HG03571 (cell line): ENCODE data around the gene MYO18B.

ENCODE experiments used
- ATAC-seq: cut with Tn5 transposase; IDR thresholded peaks from one replicate; pipeline ENCODE4 v1.9.1; 2021; ENCODE audit not compliant: unreplicated experiment

MYO18B gene

DNA sequence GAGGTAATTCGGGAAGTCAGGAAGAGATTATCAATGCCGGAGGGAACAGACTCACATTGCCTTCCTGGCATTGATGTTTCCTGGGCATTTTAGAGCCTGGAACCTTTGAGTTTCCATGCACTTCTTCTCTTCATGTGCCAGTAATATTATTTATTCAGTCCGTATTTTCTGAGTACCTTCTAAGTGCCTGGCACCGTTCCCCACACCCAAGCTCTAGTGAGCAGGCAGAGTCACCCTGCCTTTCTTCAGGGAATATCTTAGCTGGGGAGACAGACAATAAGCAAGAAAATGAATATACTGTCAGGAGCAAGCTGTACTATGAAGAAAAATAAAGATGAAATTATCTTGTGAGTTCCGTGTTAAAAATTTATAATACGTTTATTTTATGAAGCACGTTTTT is 291.1 kb downstream of the MYO18B start:
- no peak for ATAC-seq

DNA sequence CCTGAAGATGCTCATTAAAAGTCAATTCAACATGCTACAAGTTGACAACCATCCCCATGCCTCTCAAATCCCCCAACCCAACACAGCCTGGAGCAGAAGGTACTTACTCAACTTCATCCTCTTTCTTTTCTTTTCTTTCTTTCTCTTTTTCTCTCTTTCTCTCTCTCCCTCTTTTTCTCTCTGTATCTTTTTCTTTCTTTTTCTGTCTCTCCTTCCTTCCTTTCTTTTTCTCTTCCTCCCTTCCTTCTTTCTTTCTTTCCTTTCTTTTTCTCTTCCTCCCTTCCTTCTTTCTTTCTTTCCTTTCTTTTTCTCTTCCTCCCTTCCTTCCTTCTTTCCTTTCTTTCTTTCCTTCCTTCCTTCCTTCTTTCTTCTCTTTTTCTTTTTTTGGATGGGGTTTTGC is 291.6 kb downstream of the MYO18B start:
- no peak for ATAC-seq

DNA sequence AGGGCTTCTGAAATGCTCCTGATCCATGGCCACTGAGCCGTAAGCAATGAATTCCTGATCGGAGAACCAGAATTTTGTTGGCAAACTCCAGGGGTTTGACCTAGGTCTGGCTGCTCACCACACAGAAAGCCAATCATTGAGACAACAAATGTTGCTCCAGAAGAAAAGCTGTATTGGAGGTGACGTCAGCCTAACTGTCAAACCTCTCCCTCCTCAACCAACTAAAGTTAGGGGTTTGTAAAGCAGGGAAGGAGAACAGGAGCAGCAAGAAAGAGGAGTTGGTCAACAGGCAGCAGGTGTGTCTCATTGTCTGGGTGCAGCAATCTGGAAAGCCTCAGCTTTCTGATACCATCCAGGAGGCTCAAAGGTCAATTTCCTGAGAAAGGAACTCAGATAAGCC is 293.5 kb downstream of the MYO18B start:
- no peak for ATAC-seq

DNA sequence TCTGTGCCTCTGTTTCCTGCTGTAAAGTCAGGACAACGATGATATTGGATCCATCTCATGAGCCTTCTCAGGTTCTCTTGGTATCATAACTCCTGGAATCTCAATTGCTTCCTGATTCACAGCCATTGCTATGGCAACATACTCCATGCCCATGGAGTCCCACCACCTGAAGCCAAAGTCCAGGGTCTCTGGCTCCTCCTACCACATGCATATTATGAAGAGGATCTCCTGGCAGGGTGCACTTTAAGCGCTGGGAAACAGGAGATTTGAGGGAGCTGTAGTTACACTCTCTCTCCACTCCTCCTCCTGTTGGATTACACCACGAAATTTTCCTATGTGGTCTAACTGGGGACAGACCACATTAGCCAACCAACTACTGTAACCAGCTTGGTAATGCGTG is 296.4 kb downstream of the MYO18B start:
- ATAC-seq: no peak

DNA sequence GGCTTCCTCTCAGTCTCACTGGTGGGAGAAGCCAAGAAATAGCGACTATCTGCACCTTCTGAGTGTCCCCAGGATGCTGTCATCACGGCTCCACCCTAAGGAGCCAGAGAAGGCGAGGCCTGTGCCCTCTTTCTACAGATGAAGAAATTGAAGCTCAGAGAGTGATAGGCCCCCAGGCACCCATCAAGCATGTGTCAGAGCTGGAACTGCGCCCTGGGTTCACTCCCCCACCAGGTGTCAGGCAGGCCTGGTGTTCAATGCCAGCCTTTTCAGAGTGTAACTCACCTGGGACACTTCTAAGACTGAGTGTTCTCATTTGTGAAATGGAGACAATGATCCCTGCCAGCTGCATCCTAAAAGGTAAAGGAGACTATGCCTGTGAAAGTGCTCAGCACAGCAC is 299.9 kb downstream of the MYO18B start:
- ATAC-seq: no peak

DNA sequence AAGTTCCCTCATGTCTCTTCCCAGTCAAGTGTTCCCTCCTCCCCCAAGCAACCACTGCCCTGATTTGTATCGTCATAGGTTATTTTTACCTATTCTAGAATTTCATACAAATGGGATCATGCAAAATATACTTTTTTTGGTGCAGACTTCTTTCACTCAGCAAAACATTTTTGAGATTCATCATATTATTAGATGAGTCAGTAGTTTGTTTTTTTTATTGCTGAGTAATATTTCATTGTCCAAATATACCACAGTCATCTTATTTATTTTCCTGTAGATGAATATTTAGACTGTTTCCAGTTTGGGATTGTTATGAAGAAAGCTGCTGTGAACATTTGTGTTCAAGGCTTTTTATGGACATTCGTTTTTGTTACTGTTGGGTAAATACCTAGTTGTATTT is 301.0 kb downstream of the MYO18B start:
- ATAC-seq: no peak

DNA sequence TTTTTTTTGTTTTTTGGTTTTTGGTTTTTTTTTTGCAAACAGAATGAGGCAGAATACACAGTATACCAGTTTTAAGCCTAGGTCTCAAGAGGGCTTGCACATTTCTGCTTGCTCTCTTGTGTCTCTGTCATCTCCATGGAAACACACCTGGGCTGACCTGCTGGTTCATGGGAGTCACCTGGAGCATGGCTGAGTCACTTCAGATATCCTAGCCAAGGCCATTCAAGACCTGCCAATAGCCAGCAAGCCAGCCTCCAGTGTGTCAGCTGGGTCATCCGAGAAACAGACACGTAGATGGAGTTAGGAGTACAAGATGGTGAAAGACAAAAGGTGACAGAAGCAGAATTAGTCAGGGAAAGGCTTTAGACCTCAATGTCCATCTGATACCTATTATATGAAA is 303.1 kb downstream of the MYO18B start:
- ATAC-seq: no peak

DNA sequence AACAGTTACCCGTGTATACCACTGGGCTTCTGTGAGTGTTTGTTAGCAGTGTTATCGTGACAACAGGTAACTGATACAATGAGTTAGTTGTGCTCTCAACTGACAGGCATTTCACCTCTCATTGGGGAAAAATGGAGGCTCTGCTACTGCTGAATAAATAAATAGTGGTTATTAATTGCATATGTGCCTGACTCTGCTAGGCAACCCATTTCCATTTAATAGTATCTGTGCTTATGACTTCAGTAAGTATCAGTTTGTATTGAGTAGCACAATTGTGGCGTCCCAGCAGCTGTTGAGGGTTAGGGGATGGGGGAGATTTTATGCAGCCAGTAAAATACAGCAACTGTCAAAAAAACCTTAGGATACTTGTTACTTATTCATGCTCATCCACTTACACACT is 303.9 kb downstream of the MYO18B start:
- ATAC-seq: no peak

DNA sequence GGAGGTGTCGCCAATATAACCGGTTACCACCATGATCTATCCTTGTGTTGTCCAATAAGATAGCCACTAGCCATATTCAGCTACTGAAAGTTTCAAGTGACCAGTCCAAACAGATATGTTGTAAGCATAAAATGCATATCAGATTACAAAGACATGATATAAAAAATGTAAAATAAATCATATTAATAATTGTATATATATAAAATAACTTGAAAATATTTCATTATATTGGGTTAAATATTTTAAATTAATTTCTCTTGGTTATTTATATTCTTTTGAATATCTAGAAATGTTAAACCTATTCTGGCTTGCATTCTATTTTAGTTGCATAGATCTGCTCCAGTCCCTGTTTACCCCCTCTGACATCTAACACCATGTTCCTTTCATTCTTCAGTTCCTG is 305.5 kb downstream of the MYO18B start:
- ATAC-seq: no peak

DNA sequence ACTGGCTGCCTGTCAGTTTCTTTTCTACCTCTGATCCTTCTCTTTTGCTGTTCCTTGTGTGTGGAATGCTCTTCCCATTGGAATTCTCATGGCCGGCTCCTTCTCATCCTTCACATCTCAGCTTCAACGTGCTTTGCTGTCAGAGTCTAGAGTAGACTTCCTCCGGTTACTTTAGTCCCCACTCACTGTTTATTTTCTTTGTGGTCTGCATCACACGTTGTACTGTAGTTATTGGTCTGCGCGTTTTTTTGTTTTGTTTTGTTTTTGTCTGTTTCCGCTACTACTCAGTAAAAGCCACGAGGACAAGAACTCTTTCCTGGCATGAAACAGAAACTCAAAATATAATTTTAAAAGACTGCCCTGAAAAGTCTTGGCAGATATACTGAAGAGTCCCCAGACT is 305.9 kb downstream of the MYO18B start:
- no peak for ATAC-seq

DNA sequence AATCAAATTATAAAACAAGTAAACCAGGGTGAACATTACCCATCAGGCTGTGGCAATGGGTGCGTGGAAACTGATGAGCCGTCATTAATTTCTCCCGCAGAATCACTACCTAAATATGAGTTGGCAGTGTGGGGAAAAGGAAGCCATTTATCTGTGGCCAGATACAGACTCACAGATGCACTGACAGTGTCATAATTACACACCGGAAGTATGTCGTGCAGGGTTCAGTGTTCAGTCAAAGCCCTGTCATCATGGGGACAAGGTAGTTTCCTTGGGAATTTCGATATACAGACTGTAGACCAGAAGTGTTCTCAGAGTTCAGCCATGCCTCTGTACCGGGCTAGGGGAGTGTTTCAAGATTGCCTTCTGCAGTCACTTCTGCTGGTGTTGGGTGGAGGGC is 308.1 kb downstream of the MYO18B start:
- ATAC-seq: no peak

DNA sequence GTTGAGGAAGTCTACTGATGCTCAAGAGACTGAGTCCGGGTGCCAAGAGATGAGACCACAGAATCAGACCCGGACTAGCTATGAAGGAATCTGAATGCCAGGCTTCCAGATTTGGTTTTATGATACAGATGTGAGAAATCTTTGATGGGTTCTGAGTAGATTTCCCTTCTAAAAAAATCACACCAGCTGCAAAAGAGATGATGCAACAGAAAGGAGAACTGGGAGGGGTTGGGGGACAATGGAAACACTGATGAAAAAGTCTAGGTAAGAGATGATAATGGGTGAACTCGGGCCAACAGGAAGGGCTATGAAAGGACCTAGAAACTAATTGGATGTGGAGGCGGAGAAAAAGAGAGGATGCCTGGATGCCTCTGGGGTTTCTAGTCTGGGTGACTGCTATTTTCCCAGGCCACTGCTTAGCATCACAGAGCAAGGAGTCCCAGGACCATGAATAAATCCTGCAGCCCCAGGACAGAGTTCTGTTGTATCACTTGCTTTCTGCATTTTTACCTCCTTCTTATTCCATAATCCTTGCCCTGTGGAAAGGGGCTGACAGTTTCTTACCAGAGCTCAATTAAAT is 311.8 kb downstream of the MYO18B start:
- ATAC-seq: no peak

DNA sequence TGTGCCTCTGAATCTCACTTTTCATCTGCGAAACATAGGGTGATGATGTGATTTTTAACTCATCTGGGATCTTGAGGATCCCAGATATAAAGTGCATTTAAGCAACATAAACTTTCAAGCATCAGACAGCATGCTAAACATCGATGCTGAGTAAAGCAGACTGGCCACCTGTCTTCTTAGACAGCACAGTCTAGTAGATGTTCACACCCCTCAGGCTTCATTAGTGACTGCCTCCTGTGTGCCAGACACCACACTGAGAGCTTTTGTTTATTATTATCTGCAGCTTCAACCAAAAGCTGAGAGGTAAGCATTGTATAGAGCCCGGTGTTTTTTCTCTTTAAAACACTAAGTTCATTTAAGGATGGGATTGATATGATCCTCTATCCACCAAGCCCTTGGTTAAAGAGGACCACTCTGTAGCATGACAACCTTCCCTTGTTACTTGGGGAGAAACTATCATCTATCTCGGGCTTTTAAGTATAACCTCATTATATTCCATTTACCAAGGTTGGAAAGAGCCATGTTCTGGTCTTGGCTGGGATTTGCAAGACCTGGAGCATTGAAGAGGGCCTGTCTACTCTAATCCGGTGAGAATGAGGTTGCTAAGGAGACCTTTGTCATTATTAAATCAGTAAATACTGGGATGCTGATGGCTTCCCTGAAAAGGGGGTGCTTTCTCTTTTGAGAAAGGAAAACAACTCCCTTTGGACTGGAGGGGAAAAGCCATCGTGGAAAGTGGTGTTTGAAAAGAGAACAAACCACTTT is 313.0 kb downstream of the MYO18B start:
- no peak for ATAC-seq

DNA sequence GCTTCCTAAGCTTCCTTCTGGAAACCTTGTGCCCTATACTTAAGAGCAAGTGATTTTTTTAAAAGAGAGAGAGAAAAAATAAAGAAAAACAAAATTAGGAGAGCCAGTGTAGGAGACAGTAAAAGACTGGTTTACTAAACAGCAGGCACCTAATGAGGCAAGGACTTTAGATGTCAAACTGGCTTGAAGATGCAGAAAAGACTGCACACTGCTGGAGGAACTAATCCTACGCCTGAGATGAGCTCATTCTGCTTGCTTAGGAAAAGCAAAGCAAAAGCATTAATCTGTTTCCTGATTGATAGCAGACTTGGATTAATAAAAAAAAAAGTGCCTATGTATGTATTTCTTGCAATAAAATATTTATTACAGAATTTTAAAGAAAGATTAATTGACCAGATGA is 313.7 kb downstream of the MYO18B start:
- no peak for ATAC-seq

DNA sequence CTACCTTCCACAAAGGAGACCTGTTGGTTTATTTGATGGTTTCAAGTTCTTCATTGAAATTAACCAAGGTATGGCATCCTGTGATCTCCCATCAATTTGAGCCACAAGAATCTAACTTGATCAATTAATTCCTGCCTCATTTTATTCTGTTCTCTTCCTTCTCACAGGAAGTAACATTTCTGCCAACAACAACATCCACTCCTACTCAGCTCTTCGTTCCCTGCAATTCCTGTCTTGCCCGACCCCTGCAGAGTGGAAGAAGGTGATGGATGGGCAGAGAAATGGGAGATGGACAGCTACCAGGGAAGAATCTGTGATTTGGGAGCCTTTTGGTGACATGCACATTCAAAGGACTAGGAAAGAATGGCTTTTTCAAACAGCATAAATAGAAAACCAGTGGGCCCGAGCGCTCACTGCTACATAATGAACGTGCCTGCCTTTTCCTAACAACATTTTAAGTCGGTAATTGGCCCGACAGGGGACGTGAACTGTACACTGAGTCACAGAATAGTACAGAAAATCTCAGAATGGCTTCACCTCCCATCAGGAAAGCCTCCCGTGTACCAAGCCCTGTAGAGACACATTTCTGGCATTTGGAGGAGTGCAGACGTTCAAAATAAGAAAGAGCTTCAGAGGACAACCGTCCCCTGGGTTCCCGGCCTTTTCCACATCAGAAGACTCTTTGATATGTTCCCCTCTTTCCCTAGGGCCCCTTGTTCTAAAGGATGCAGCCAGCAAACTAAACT is 314.6 kb downstream of the MYO18B start:
- ATAC-seq: no peak

DNA sequence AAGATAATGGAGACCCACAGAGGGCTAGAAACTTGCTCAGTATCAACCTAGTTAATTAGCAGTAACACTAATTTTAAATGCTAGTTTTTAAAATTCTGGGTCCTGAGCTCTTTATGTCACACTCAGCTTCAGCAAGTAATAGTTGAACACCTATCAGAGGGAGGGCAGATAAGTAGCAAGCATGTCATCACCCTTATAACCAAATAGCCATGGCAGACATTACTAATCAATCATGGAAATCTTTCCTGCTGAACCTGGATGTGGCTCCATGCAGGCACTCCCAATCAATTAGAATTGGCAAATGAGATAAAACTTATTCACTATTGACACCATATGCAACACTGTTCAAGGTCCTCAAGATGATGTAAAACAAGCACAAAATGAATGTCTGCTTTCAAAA is 315.7 kb downstream of the MYO18B start:
- ATAC-seq: no peak

DNA sequence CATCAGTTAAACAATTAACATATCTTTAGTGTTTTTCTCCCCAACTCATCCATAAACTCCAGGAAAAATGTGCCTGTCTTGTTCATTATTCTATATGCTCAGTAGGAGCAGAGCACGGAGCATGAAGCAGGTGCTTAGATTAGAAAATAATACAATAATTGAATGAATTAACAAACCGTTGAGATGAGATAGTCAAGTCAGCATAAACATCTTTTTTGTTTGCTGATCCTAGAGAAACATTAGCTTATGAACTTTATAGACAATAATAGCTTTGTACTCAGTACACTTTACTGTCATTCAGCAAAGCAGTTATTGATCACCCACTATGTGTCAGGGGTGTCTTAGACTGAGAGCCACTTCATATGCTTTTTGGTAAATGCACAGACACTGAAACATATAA is 322.1 kb downstream of the MYO18B start:
- no peak for ATAC-seq

DNA sequence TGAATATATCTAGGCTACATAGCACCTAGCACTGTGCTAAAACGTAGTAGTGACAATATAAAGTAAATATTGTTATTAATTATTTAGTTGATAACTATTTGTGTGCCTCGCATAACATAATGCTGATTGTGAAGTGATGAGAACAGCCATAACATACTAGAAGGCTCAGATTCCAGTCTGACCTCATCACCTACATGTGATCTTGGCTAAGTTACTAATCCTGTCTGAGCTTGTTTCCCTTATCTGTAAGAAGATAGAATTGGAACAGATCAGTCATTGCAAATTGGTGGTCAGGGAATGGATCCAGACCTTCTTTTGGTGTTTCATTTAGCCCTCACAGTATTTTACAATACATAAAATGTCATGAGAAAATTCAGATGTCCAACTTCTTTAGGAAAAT is 323.9 kb downstream of the MYO18B start:
- ATAC-seq: no peak

DNA sequence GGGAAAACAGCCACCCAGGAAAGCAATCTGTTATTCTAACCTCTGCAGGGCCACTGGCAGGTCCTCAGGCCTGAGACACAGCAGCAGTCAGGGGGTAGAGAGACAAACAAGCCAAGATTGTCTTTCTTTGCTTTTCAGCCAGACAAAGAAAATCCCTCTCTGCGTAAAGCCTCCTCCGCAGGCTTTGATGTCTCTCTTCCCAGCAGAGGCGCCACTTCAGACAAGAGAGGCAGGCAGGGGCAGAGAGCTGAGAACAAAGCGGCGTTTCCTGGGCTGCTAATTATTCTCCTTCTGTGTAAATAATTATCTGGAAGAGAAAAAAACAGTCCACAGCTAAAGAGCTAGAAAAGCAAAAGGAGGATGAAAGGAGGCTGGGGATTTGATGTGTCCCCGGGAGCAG is 324.5 kb downstream of the MYO18B start:
- ATAC-seq: no peak

DNA sequence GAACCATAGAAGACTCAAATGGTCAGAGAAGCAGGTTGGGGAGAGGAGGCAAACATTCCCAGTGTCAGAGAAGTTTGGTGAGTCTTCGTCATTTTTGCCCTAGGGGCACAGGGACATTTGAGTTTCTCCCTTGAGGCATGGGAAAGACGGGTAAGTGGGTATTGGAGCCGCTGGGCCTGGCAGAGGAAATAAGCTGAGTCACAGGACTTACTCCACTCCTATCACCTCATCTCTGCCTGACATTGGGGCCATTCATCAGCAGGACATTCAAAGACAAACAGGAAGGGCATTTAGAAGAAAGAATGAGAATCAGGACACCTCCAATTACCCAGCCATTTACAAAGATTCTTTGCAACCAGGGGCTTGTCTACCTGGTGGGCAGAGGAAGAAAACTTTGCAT is 326.6 kb downstream of the MYO18B start:
- ATAC-seq: no peak

DNA sequence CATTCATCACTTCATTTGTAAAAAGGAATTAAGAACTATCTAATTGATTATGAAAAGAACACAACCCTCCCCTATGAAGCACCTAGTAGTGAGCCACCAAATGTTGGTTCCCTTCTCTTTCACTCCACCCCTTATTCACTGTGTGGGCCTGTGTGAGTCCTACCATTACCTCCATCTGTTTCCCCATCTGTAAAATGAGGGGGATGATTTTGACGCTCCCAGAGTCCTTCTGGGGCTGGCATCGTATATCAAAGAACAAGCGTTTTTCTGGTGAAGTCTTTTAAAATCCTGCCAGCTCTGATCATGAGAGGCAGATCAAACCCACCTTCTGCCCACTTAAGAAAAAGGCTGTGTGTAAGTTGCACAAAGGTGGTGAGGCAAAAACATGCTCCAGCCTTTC is 330.6 kb downstream of the MYO18B start:
- ATAC-seq: no peak

DNA sequence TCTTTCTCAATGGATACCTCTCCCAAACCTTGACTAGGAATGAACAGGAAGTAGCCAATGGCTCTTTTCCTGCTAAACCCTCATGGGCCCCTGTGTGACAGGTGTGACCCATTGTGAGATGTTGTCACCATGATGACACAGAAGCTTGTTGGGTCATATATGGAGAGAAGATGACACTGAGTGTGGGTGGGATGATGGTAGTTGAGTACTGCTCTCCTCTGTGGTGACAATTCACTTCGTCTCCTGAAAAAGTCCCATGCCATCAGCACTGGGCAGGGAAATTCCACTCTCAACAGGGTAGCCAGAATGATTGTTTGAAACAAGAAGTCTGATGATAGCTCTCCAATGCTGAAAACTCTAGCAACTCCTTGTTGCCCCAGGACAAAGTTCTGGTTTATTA is 333.3 kb downstream of the MYO18B start:
- ATAC-seq: no peak
